ENCODE results near the gene ENPP1. TPM values are rescaled to one million over a fixed set of nuclear protein-coding genes. Genes with fewer than 3 reads are reported as not detected.
"Not testable (repeated sequence)": the region's sequence is repeated elsewhere in the genome, so short reads cannot be mapped to it uniquely, and the experiment has no call there.

The ENPP1 gene
- total RNA-seq, 1 experiment from 2014 or later, result 4.1 TPM

DNA sequence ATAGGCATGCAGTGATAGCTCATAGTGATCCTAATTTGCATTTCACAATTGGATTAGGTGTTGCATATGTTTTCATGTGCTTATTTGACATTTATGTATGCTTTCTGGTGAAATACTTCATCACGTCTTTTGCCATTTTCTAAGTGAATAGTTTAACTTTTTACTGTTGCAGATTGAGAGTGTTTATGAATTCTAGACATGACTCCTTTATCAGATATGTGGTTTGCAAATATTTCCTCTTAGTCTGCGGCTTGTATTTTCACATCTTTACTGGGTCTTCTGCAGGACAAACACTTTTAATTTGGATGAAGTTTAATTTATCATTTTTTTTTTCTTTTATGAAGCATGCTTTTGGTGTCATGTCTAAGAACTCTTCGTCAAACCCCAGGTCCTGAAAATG is 104.1 kb downstream of the ENPP1 start:
- H4K20me1 ChIP-seq (ENCODE audit: insufficient read depth), result no peaks in the 10 kb centered on the region
- no peak overlapping the region for H2AFZ ChIP-seq
- H3K9me3 ChIP-seq (ENCODE audit: insufficient read depth, low read depth), result no peaks in the 10 kb centered on the region
- no peak for TF ChIP-seq EZH2 (IDR thresholded peaks at IDR 0.05; ENCODE audit: low read depth)
- TF ChIP-seq, protein P1, sequence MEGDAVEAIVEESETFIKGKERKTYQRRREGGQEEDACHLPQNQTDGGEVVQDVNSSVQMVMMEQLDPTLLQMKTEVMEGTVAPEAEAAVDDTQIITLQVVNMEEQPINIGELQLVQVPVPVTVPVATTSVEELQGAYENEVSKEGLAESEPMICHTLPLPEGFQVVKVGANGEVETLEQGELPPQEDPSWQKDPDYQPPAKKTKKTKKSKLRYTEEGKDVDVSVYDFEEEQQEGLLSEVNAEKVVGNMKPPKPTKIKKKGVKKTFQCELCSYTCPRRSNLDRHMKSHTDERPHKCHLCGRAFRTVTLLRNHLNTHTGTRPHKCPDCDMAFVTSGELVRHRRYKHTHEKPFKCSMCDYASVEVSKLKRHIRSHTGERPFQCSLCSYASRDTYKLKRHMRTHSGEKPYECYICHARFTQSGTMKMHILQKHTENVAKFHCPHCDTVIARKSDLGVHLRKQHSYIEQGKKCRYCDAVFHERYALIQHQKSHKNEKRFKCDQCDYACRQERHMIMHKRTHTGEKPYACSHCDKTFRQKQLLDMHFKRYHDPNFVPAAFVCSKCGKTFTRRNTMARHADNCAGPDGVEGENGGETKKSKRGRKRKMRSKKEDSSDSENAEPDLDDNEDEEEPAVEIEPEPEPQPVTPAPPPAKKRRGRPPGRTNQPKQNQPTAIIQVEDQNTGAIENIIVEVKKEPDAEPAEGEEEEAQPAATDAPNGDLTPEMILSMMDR (conservative IDR thresholded peaks at IDR 0.05), result no peak
- POLR2A ChIA-PET (ENCODE audit: unreplicated experiment), result no interaction called here
- H3F3A ChIP-seq (ENCODE audit: insufficient read depth, low read depth), result no peaks in the 10 kb centered on the region
- H3K4me3 ChIP-seq, result no peak overlapping the region
- intact Hi-C loops (cut with micrococcal nuclease; ENCODE audit: unreplicated experiment), result loop anchor here (10.0 kb wide), 1 partner anchor 483 kb away; no protein-coding TSS in a partner anchor
- no peaks in the 10 kb centered on the region for H3K79me2 ChIP-seq (ENCODE audit: low read depth)
- H3K4me2 ChIP-seq, result no peak overlapping the region
- no TSS peak for BruUV-seq (replicated peaks)
- no peak for DNase-seq
- H3K27me3 ChIP-seq (ENCODE audit: insufficient read depth, low read depth), result 0 out of 2 replicates have a peak, but pooled peaks cover 7% of the 10 kb centered on the region
- no peaks in the 10 kb centered on the region for H3K36me3 ChIP-seq (ENCODE audit: low read depth)
- H3K4me1 ChIP-seq (replicated peaks; ENCODE audit: insufficient read depth), result no peaks in the 10 kb centered on the region
- H3K27ac ChIP-seq, result no peak overlapping the region
- CTCF ChIA-PET, result no interaction called here
- H3K9me2 ChIP-seq (ENCODE audit: insufficient read depth), result 0 out of 2 replicates have a peak, but pooled peaks cover 11% of the 10 kb centered on the region

DNA sequence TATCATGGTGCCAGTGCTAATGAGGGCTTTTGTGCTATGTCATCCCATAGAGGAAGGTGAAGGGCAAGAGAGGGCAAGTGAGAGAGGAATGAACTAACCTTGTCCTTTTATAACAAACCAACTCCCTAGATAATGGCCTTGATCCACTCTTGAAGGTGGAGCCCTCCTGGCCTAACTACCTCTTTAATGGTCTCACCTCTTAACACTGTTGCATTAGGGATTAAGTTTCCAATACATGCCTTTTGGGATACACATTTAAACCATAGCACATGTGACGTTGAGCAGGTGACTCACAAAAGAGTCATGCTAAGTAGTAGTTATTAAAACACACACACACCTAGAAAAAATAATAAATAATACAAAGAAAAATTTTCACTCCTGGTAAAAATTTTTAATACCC is 106.4 kb downstream of the ENPP1 start:
- CTCF ChIA-PET, result interaction anchor here (0.6 to 0.7 kb wide), 2 partner anchors 35 to 571 kb away, joined by 3 to 5 read pairs; no protein-coding TSS in a partner anchor
- TF ChIP-seq, protein P1 (conservative IDR thresholded peaks at IDR 0.05), result no peak
- no peak for TF ChIP-seq EZH2 (IDR thresholded peaks at IDR 0.05; ENCODE audit: low read depth)

DNA sequence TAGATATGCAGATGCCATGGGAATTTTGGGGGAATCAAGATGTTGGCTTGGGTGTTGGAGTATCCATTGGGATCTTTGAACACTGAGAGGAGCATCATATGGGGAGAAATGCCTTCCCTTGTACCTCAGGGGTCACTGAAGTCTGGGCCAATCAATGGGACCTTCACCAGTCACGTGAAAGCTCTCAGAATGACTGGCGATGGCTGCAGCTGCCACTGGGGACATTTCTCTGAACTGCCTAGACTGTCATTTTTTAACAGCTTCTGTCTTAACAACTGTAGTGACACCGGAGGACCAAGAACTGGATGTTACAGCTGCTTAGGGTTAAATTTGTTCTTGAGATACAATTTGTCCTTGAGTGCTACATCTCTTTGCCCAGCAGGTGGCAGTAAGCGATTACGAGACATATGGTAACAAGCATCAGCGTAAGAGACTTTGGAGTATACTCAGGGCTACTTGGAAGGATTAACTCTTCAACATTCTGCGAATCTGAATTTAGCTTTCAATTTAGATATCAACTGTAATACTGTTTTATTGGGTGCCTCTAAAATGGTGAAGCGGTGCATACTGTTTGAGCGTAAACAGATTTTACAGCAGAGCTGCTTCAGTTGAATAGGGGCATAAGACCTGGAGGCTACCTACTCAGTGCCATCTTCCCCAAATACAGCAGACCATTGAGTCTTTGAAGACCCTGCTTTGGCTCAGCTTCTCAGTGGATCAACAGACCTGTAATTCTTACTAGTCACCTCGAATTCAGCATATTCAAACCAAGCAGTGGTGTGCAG is 107.3 kb downstream of the ENPP1 start:
- Histone ChIP-seq H3K4me3 (no peak overlapping the region), H3K9me2 (ENCODE audit: insufficient read depth) (no peaks in the 10 kb centered on the region), H3K4me1 (replicated peaks; ENCODE audit: insufficient read depth) (no peaks in the 10 kb centered on the region), H3K4me2 (0 out of 2 replicates have a peak overlapping the region, but pooled peaks have one; percentile 0), H3K9me3 (ENCODE audit: insufficient read depth, low read depth) (no peaks in the 10 kb centered on the region), H3K27me3 (ENCODE audit: insufficient read depth, low read depth) (no peaks in the 10 kb centered on the region), H3K27ac (no peak overlapping the region), H2AFZ (no peak overlapping the region; the same call in 1 of the 2 replicates), H3K79me2 (ENCODE audit: low read depth) (no peaks in the 10 kb centered on the region), H3K36me3 (ENCODE audit: low read depth) (no peaks in the 10 kb centered on the region), H3F3A (ENCODE audit: insufficient read depth, low read depth) (no peaks in the 10 kb centered on the region), H4K20me1 (ENCODE audit: insufficient read depth) (no peaks in the 10 kb centered on the region)
- intact Hi-C loops (cut with micrococcal nuclease; ENCODE audit: unreplicated experiment), result loop anchor here (1.0 to 10.0 kb wide), 3 partner anchors 364 to 480 kb away; no protein-coding TSS in a partner anchor
- TF ChIP-seq, protein P1 (conservative IDR thresholded peaks at IDR 0.05), result peak; percentile 96
- no peak for TF ChIP-seq EZH2 (IDR thresholded peaks at IDR 0.05; ENCODE audit: low read depth)
- DNase-seq, result peak; percentile 42 to 45
- no TSS peak for BruUV-seq (replicated peaks)
- ChIA-PET CTCF (interaction anchor here (0.6 to 1.6 kb wide), 6 partner anchors 36 to 570 kb away, joined by 3 to 8 read pairs (median 4); partner anchors contain the start of gene CCN2), POLR2A (ENCODE audit: unreplicated experiment) (no interaction called here)

More for the DNA sequence above, 106.4 kb downstream of the ENPP1 start:
- H3K27ac ChIP-seq, result no peak overlapping the region
- H3K9me3 ChIP-seq (ENCODE audit: insufficient read depth, low read depth), result no peaks in the 10 kb centered on the region
- no peaks in the 10 kb centered on the region for H3F3A ChIP-seq (ENCODE audit: insufficient read depth, low read depth)
- BruUV-seq (replicated peaks), result no TSS peak
- no peaks in the 10 kb centered on the region for H4K20me1 ChIP-seq (ENCODE audit: insufficient read depth)
- POLR2A ChIA-PET (ENCODE audit: unreplicated experiment), result no interaction called here
- no peak overlapping the region for H3K4me3 ChIP-seq
- DNase-seq, result no peak
- 0 out of 2 replicates have a peak, but pooled peaks cover 5% of the 10 kb centered on the region for H3K9me2 ChIP-seq (ENCODE audit: insufficient read depth)
- no peaks in the 10 kb centered on the region for H3K4me1 ChIP-seq (replicated peaks; ENCODE audit: insufficient read depth)
- no peak overlapping the region for H3K4me2 ChIP-seq
- no peaks in the 10 kb centered on the region for H3K27me3 ChIP-seq (ENCODE audit: insufficient read depth, low read depth)
- no peaks in the 10 kb centered on the region for H3K79me2 ChIP-seq (ENCODE audit: low read depth)
- H3K36me3 ChIP-seq (ENCODE audit: low read depth), result no peaks in the 10 kb centered on the region
- H2AFZ ChIP-seq, result no peak overlapping the region
- intact Hi-C loops (cut with micrococcal nuclease; ENCODE audit: unreplicated experiment), result loop anchor here (2.0 to 10.0 kb wide), 2 partner anchors 385 to 481 kb away; no protein-coding TSS in a partner anchor

- H3F3A ChIP-seq (ENCODE audit: insufficient read depth, low read depth); H3K9me3 ChIP-seq (ENCODE audit: insufficient read depth, low read depth); H3K27ac ChIP-seq; H4K20me1 ChIP-seq (ENCODE audit: insufficient read depth); H3K36me3 ChIP-seq (ENCODE audit: low read depth); H3K79me2 ChIP-seq (ENCODE audit: low read depth); H2AFZ ChIP-seq; H3K4me2 ChIP-seq; H3K27me3 ChIP-seq (ENCODE audit: insufficient read depth, low read depth); H3K4me3 ChIP-seq; BruUV-seq (replicated peaks); H3K9me2 ChIP-seq (ENCODE audit: insufficient read depth); POLR2A ChIA-PET (ENCODE audit: unreplicated experiment); DNase-seq; H3K4me1 ChIP-seq (replicated peaks; ENCODE audit: insufficient read depth): not testable (repeated sequence)
- CTCF ChIA-PET, result interaction anchor here (0.5 to 1.6 kb wide), 3 partner anchors 221 to 364 kb away, joined by 6 to 8 read pairs (median 8); no protein-coding TSS in a partner anchor
- intact Hi-C loops (cut with micrococcal nuclease; ENCODE audit: unreplicated experiment), result loop anchor here (10.0 kb wide), 1 partner anchor 479 kb away; no protein-coding TSS in a partner anchor
These were observed 108.4 kb downstream of the ENPP1 start for GRCh38 chr6:131916091-131916796.
